Measurements from ENCODE around the gene GATM.

The GATM gene

DNA sequence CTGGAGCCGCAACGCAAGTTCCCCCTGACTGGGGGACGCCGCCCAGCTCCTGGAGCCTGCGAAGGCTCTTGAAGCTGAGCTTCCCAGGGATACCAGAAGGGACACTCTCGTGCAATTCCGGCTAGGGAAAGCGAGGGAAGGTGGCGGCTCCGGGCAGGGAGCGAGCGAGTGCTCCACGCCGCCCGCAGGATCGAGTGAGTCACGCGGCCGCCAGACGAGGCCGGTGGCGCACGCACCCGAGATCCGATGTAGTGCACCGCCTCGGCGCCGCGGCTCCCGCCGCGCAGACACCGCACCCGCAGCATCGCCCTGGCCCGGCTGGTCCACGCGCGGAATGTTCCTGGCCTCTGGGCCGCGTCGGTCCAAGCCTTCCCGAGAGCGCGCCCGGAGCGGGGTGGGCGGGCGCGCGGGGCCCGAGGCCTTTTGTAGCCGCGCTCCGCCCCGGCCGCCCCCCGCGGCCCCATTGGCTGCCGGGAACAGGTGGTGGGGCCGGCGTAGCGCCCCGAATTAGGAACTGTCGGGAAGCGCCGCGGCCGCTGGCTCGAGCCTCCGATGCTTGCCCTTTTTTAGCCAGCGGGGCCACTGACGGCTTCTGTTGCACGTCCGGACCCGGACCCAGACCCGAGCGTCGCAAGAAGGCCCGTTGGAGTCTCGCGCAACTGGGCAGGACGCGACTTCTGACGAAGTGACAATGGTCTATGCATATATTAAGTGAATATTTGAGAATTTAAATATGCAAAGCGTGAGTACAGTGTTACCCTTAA lies at the start of gene GATM:
GATM (minus strand) TSS at position 396 of the 764 bp plus-strand sequence; CDS start at position 305, 91 bp downstream.
- peak; percentile 46 for DNase-seq

DNA sequence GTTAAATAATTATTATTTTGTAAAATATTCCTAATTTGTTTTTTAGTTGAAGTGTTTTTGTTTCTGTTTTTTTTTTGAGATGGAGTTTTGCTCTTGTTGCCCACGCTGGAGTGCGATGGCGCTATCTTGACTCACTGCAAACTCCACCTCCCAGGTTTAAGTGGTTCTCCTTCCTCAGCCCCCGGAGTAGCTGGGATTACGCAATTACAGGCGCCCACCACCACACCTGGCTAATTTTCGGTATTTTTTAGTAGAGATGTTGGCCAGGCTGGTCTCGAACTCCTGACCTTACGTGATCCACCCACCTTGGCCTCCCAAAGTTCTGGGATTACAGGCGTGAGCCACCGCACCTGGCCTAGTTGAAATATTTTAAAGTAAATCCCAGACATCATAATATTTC lies 48.7 kb upstream of the GATM start:
- DNase-seq = no peak

- DNase-seq = no peak
Measured at GRCh38 chr15:45425135-45425534, 46.8 kb upstream of the GATM start.

- DNase-seq = no peak
Measured at GRCh38 chr15:45424429-45424828, 46.1 kb upstream of the GATM start.

- no peak for DNase-seq
Measured at GRCh38 chr15:45417303-45417950, 39.1 kb upstream of the GATM start.

GRCh38 chr15:45414215-45414885 lies 36.0 kb upstream of the GATM start:
- no peak for DNase-seq

- DNase-seq = no peak
Measured at GRCh38 chr15:45409596-45409995, 31.3 kb upstream of the GATM start.

- no peak for DNase-seq
Measured at GRCh38 chr15:45407786-45408185, 29.4 kb upstream of the GATM start.

DNA sequence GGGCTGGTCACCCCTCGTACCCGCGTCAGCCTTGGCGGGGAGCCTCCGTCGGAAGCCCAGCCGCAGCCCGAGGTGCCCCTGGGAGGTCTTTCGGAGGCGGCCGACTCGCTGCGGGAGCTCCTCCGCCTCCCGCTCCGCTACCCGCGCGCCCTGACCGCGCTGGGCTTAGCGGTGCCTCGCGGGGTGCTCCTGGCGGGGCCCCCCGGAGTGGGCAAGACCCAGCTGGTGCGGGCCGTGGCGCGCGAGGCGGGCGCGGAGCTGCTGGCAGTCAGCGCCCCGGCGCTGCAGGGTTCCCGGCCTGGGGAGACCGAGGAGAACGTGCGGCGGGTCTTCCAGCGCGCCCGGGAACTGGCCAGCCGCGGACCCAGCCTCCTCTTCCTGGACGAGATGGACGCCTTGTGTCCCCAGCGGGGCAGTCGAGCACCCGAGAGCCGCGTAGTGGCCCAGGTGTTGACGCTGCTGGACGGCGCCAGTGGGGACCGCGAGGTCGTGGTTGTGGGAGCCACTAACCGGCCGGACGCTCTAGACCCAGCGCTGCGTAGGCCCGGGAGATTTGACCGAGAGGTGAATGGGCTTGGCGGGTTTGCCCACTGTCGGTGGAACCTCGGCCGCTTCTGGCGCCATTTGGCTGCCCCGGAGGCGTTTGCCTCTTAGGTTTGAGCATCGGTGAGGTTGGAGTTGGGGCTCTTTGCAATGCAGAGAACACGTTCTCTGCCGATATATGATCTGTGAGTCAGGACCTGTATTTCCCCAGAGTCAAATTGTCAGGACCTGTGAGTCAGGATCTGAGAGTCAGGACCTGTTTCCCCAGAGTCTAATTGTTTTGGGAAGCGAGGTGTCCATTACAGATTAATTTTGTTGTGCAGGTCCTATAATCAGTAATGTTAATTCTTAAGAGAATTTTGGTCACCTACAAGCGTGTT lies 24.9 kb upstream of the GATM start:
- DNase-seq = peak; percentile 27

GRCh38 chr15:45402162-45402954 lies 24.0 kb upstream of the GATM start:
- DNase-seq = peak; percentile 96

GRCh38 chr15:45401665-45402161 lies 23.4 kb upstream of the GATM start:
- no peak for DNase-seq

DNA sequence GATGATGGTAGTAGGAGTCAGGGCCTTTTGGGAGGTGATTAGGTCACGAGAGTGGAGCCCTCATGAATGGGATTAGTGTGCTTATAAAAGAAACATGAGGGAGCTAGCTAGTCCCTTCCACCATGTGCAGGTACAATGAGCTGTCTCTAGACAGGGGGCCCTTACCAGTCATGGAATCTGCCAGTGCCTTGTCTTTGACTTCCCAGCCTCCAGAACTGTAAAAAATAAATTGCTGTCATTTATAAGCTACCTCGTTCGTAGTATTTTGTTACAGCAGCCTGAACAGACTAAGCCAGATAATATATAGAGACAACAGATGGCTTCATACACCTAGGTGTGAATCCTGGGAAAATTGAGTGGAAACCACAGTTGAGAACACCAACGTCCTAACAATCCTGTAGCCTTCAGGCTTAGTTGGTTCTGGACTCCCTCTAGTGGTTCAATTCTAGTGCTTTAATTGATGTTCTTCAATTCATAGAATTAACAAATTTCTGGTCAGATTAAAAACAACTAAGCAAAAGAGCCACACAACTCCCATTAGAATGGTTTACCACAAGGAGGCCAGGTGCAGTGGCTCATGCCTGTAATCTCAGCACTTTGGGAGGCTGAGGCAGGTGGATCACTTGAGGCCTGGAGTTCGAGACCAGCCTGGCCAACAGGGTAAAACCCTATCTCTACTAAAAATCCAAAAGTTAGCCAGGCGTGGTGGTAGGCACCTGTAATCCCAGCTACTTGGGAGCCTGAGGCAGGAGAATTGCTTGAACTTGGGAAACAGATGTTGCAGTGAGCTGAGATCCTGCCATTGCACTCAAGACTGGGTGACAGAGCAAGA lies 21.3 kb upstream of the GATM start:
- DNase-seq = no peak

GRCh38 chr15:45397116-45397665 lies 18.8 kb upstream of the GATM start:
- no peak for DNase-seq

DNA sequence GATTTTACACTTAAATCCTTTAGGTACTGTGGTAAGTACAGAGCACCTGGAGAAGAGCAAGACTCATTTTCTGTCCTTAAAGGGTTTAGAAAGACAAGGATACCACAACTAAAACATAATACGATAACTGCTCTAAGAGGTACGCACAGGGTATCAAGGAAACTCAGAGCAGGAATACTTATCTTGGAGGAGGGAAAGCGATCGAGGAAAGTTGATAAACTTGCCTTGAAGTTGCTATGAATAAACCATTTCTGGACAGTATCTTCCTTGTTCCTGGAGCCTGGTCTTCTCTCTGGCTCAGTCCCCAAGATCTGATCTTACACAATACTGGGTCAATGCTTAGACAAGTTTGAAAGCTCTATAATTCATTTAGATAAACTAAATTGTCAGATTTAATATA lies 17.6 kb upstream of the GATM start:
- no peak for DNase-seq

DNA sequence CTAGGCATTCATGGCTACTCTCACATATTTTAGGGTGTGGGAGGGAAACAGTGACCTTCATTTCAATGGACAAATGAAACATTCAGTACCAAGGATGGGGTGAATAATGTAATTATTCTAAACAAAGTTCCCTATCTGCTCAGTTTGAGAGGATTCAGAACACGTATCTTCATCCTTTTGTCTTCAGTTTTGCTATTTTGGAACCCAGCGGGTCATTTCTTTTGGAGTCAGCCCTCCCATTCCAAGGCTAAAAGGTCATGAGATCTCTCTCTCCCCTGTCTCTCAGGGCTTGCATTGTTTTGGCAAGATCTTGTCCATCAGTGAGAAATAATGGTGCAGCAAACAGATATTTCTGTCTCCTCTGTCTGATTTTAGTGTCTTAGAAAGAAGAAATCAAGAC lies 16.3 kb upstream of the GATM start:
- no peak for DNase-seq

- no peak for DNase-seq
Measured at GRCh38 chr15:45393851-45394250, 15.5 kb upstream of the GATM start.

DNA sequence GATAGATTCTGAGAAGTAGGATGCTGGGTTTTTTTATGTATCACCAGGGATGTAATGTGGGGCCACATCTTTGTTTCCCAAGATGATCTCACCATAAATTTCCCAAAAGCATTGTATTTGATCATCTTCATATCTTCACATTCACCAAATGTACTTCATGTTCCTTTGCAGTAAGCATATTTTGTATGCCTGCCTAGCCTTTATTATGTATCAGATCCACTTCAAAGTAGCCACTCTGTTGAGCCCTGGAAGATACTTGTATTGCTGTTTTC lies 14.2 kb upstream of the GATM start:
- DNase-seq = no peak

GRCh38 chr15:45391746-45392583 lies 13.6 kb upstream of the GATM start:
- DNase-seq = no peak

- DNase-seq = no peak
Measured at GRCh38 chr15:45389351-45389750, 11.0 kb upstream of the GATM start.

All from CD4-positive, alpha-beta T cell treated with Interleukin-6 for 4 hours (primary cell).